22Rv1 (cell line): ENCODE results near the gene TCAP.

Source experiments
- CTCF ChIP-seq: fragments of 450-650 bp; IDR thresholded peaks from 2 replicates; pipeline ENCODE4 v1.5.1; 2017; ENCODE audit warnings: mild to moderate bottlenecking
- ZFX ChIP-seq: fragments of 450-650 bp; IDR thresholded peaks from 2 replicates; pipeline ENCODE4 v1.6.1; 2017; ENCODE audit warnings: antibody characterized with exemption, borderline replicate concordance

- TF ChIP-seq CTCF (no peak), ZFX (no peak)
Observed at GRCh38 chr17:39626171-39627046, 38.7 kb upstream of the TCAP start, which contains the start of gene PPP1R1B.
